Tibial nerve (tissue), 4 donors: ENCODE results near the gene FGD4. TPM values are rescaled to one million over a fixed set of nuclear protein-coding genes. Genes with fewer than 3 reads are reported as not detected.

Experiments
- DNase-seq, 2 donors: peaks; one replicate each; pipeline ENCODE4 v3.0.0-alpha.2; 2019; ENCODE audit warnings: low spot score in 2 of 2
- H3K27ac ChIP-seq, 4 donors: fragments of 200-600 bp; sonication (generic) in 3 of 4; one replicate each; pipeline ENCODE4 v1.5.1; 2017 to 2019; ENCODE audit warnings: mild to moderate bottlenecking in 1 of 4
- H3K27me3 ChIP-seq, 2 donors: fragments of 200-600 bp; sonication (generic) in 1 of 2; one replicate each; pipeline versions ENCODE4 v1.5.1 to v1.6.0; 2017 to 2019
- H3K36me3 ChIP-seq, 3 donors: fragments of 200-600 bp; sonication (generic); one replicate each; pipeline ENCODE4 v1.5.1; 2018 to 2019
- H3K4me1 ChIP-seq, 4 donors: fragments of 200-600 bp; sonication (generic) in 3 of 4; one replicate each; pipeline ENCODE4 v1.5.1; 2017 to 2019
- H3K4me3 ChIP-seq, 4 donors: fragments of 200-600 bp; sonication (generic) in 3 of 4; one replicate each; pipeline ENCODE4 v1.5.1; 2017 to 2019; ENCODE audit warnings: mild to moderate bottlenecking in 1 of 4, moderate library complexity in 1 of 4
- H3K9me3 ChIP-seq, 4 donors: fragments of 200-600 bp; sonication (generic) in 3 of 4; one replicate each; pipeline ENCODE4 v1.5.1; 2017 to 2019
- CTCF ChIP-seq, 5 experiments: fragments of 200-600 bp in 3 of 5; fragments of 450-650 bp in 2 of 5; sonication (generic) in 3 of 5; IDR thresholded peaks; one replicate each; pipeline ENCODE4 v1.5.1; 2016 to 2019; ENCODE audit warnings: antibody characterized with exemption in 5 of 5, mild to moderate bottlenecking in 3 of 5, moderate library complexity in 2 of 5
- EP300 ChIP-seq, 2 donors: sonication (generic); formaldehyde crosslinking; IDR thresholded peaks; one replicate each; pipeline ENCODE4 v1.6.1; 2017; ENCODE audit warnings: antibody characterized with exemption in 2 of 2, mild to moderate bottlenecking in 1 of 2
- POLR2A ChIP-seq, 2 donors: fragments of 450-650 bp; IDR thresholded peaks; one replicate each; pipeline ENCODE4 v1.6.1; 2017; ENCODE audit warnings: antibody characterized with exemption in 2 of 2, mild to moderate bottlenecking in 2 of 2, moderate library complexity in 2 of 2
- WGBS, 2 donors: methylation state at CpG; one replicate each; pipeline ENCODE4 v1.1.5; 2018; 5-methylcytosine and 5-hydroxymethylcytosine counted together
- total RNA-seq, 4 donors: library from RNA; depleted of rRNA; stranded (reverse); fragments of >200 nt; gene quantifications; one replicate each; pipeline ENCODE4 v1.1.0, GENCODE V29; 2016

Gene FGD4
- total RNA-seq, 4 donors from 2014 or later = 78.3 to 102 (median 84.2) TPM

GRCh38 chr12:32586390-32586789 lies 187.0 kb downstream of the FGD4 start:
- Histone ChIP-seq H3K4me3 (no peak overlapping the region), H3K27ac (no peak overlapping the region), H3K9me3 (no peaks in the 10 kb centered on the region), H3K36me3 (peaks cover 0 to 19% (median 0%) of the 10 kb centered on the region in 3 donors), H3K27me3 (no peaks in the 10 kb centered on the region), H3K4me1 (peaks cover 0 to 32% (median 0%) of the 10 kb centered on the region in 4 donors)
- TF ChIP-seq POLR2A (IDR thresholded peaks at IDR 0.05) (no peak), EP300 (IDR thresholded peaks at IDR 0.05) (no peak), CTCF (IDR thresholded peaks at IDR 0.05) (no peak)
- WGBS, 2 donors = 44 to 47% methylated on average over 2 of the region's 2 CpGs
- DNase-seq = no peak

- TF ChIP-seq POLR2A (IDR thresholded peaks at IDR 0.05) (no peak), EP300 (IDR thresholded peaks at IDR 0.05) (no peak), CTCF (IDR thresholded peaks at IDR 0.05) (no peak)
- 92 to 95% methylated on average over 4 of the region's 4 CpGs for WGBS, 2 donors
- no peak overlapping the region for H3K27ac ChIP-seq
Measured at GRCh38 chr12:32587581-32588495, 188.5 kb downstream of the FGD4 start.

GRCh38 chr12:32588604-32589003 lies 189.2 kb downstream of the FGD4 start:
- Histone ChIP-seq H3K27me3 (no peaks in the 10 kb centered on the region), H3K4me1 (peaks cover 0 to 23% (median 0%) of the 10 kb centered on the region in 4 donors), H3K36me3 (peaks cover 0 to 15% (median 0%) of the 10 kb centered on the region in 3 donors), H3K4me3 (no peak overlapping the region), H3K9me3 (no peaks in the 10 kb centered on the region), H3K27ac (no peak overlapping the region)
- 62 to 63% methylated on average over 3 of the region's 3 CpGs for WGBS, 2 donors
- DNase-seq = no peak
- no peak for TF ChIP-seq CTCF (IDR thresholded peaks at IDR 0.05)
- TF ChIP-seq EP300 (IDR thresholded peaks at IDR 0.05) = no peak
- no peak for TF ChIP-seq POLR2A (IDR thresholded peaks at IDR 0.05)

More at GRCh38 chr12:32587581-32588495, 188.5 kb downstream of the FGD4 start:
- Histone ChIP-seq H3K4me1 (peaks cover 0 to 30% (median 0%) of the 10 kb centered on the region in 4 donors), H3K36me3 (peaks cover 0 to 15% (median 0%) of the 10 kb centered on the region in 3 donors), H3K4me3 (no peak overlapping the region), H3K9me3 (no peaks in the 10 kb centered on the region), H3K27me3 (no peaks in the 10 kb centered on the region)
- no peak for DNase-seq

- WGBS, 2 donors = 71 to 72% methylated on average over 4 of the region's 4 CpGs
- H3K9me3 ChIP-seq = no peaks in the 10 kb centered on the region
- TF ChIP-seq POLR2A (IDR thresholded peaks at IDR 0.05) (no peak), EP300 (IDR thresholded peaks at IDR 0.05) (peak in 1 of 2 donors; percentile 25)
- H3K27ac ChIP-seq = no peak overlapping the region
- no peak for DNase-seq
- H3K4me1 ChIP-seq = peaks cover 0 to 16% (median 0%) of the 10 kb centered on the region in 4 donors
- H3K27me3 ChIP-seq = no peaks in the 10 kb centered on the region
- peaks cover 0 to 19% (median 0%) of the 10 kb centered on the region in 3 donors for H3K36me3 ChIP-seq
- H3K4me3 ChIP-seq = no peak overlapping the region
Measured at GRCh38 chr12:32589165-32589865, 190.0 kb downstream of the FGD4 start.

- H3K4me1 ChIP-seq = peaks cover 0 to 6% (median 0%) of the 10 kb centered on the region in 4 donors
- no peak overlapping the region for H3K27ac ChIP-seq
- TF ChIP-seq POLR2A (IDR thresholded peaks at IDR 0.05) (no peak), EP300 (IDR thresholded peaks at IDR 0.05) (no peak), CTCF (IDR thresholded peaks at IDR 0.05) (no peak)
- no peaks in the 10 kb centered on the region for H3K27me3 ChIP-seq
- H3K4me3 ChIP-seq = no peak overlapping the region
- 68 to 81% methylated on average over 2 of the region's 2 CpGs for WGBS, 2 donors
- no peak for DNase-seq
- peaks cover 0 to 40% (median 0%) of the 10 kb centered on the region in 3 donors for H3K36me3 ChIP-seq
- no peaks in the 10 kb centered on the region for H3K9me3 ChIP-seq
Measured at GRCh38 chr12:32595251-32595650, 195.9 kb downstream of the FGD4 start.
